Measurements from ENCODE around the gene FBXO2.

The FBXO2 gene

GRCh38 chr1:11680270-11681070 lies 26.2 kb upstream of the FBXO2 start:
- no peak for TF ChIP-seq CTCF (IDR thresholded peaks at IDR 0.05)

- TF ChIP-seq CTCF (IDR thresholded peaks at IDR 0.05), result no peak
These were observed 24.2 kb upstream of the FBXO2 start for GRCh38 chr1:11678442-11678841.

GRCh38 chr1:11676386-11677103 lies 22.3 kb upstream of the FBXO2 start:
- TF ChIP-seq CTCF (IDR thresholded peaks at IDR 0.05), result no peak

GRCh38 chr1:11675325-11675724 lies 21.1 kb upstream of the FBXO2 start:
- no peak for TF ChIP-seq CTCF (IDR thresholded peaks at IDR 0.05)

GRCh38 chr1:11674488-11674887 lies 20.3 kb upstream of the FBXO2 start:
- TF ChIP-seq CTCF (IDR thresholded peaks at IDR 0.05), result no peak

GRCh38 chr1:11673089-11673769 lies 19.0 kb upstream of the FBXO2 start:
- TF ChIP-seq CTCF (IDR thresholded peaks at IDR 0.05), result no peak

- no peak for TF ChIP-seq CTCF (IDR thresholded peaks at IDR 0.05)
These were observed 17.5 kb upstream of the FBXO2 start for GRCh38 chr1:11671544-11672286.
